ENCODE data around the gene GOLGA6D. TPM values are rescaled to one million over a fixed set of nuclear protein-coding genes. Genes with fewer than 3 reads are reported as not detected.
"Not testable (repeated sequence)": the region's sequence is repeated elsewhere in the genome, so short reads cannot be mapped to it uniquely, and the experiment has no call there.

The GOLGA6D gene
- total and polyA plus RNA-seq, 2 donors (not counting 3 experiments of a cell fraction or from before 2014, with no cell fraction given): not detected

- Histone ChIP-seq H3K4me1 (ENCODE audit: control insufficient read depth, extremely low read depth, insufficient read depth, low read length) (no peaks in the 10 kb centered on the region), H3K9me1 (replicated peaks; ENCODE audit: control insufficient read depth, extremely low read depth, insufficient read depth, low read length) (no peaks in the 10 kb centered on the region), H2AFZ (ENCODE audit: low read depth, low read length) (no peak overlapping the region), H3K36me3 (ENCODE audit: control insufficient read depth in 2 of 2, extremely low read depth in 1 of 2, insufficient read depth in 2 of 2, low read length in 2 of 2) (no peaks in the 10 kb centered on the region), H3K9ac (replicated peaks; ENCODE audit: extremely low read depth, insufficient read depth, low read length) (no peak overlapping the region), H3K79me2 (ENCODE audit: control insufficient read depth, insufficient read depth, low read length) (no peaks in the 10 kb centered on the region), H3K4me2 (ENCODE audit: insufficient read depth, low read length) (no peak overlapping the region), H4K20me1 (replicated peaks; ENCODE audit: control insufficient read depth, extremely low read depth, insufficient read depth, low read length) (no peaks in the 10 kb centered on the region), H3K9me3 (replicated peaks; ENCODE audit: control insufficient read depth, insufficient read depth, low read length) (no peaks in the 10 kb centered on the region), H3K27me3 (ENCODE audit: control insufficient read depth in 2 of 2, insufficient read depth in 2 of 2, low read length in 2 of 2) (no peaks in the 10 kb centered on the region), H3K4me3 (replicated peaks in 1 of 3; ENCODE audit: insufficient read depth in 1 of 3, low read depth in 1 of 3, low read length in 3 of 3) (no peak overlapping the region), H3K27ac (ENCODE audit: insufficient read depth, low read depth, low read length) (no peak overlapping the region)
- DNase-seq (ENCODE audit: low read depth, low spot score) (no peak), FAIRE-seq (no peak)
- ChIA-PET CTCF (interaction anchor here (0.6 kb wide), 1 partner anchor 471 kb away, joined by 3 read pairs; no protein-coding TSS in a partner anchor), POLR2A (interaction anchor here (0.6 to 0.7 kb wide), 2 partner anchors 42 to 99 kb away, joined by 4 to 6 read pairs; no protein-coding TSS in a partner anchor)
- intact Hi-C loops (cut with micrococcal nuclease) (no loop called here), dilution Hi-C loops (cut with MboI; ENCODE audit: extremely low pct_ligation_motif_present, low sequenced_read_pairs) (no loop called here)
- BruUV-seq (replicated peaks): no TSS peak
- TF ChIP-seq JUN (IDR thresholded peaks at IDR 0.05; ENCODE audit: borderline replicate concordance, insufficient read depth, insufficient read length, low read depth) (no peak), EZH2 (IDR thresholded peaks at IDR 0.05; ENCODE audit: borderline replicate concordance, low read depth, low read length, severe bottlenecking) (no peak), MYC (IDR thresholded peaks at IDR 0.05; ENCODE audit: low read depth, low read length) (no peak), GATA2 (IDR thresholded peaks at IDR 0.05; ENCODE audit: insufficient read depth, insufficient read length, low read depth, low read length) (no peak), POLR2AphosphoS5 (IDR thresholded peaks at IDR 0.05; ENCODE audit: insufficient read depth, low read depth, low read length) (no peak), FOS (IDR thresholded peaks at IDR 0.05; ENCODE audit: borderline replicate concordance, insufficient read depth, low read length) (no peak), MAX (IDR thresholded peaks at IDR 0.05; ENCODE audit: insufficient read depth, insufficient read length) (no peak), CTCF (IDR thresholded peaks at IDR 0.05; ENCODE audit: extremely low read depth in 1 of 2, insufficient read depth in 1 of 2, low read depth in 1 of 2, low read length in 2 of 2) (no peak), POLR2A (IDR thresholded peaks at IDR 0.05; ENCODE audit: low read depth, low read length) (no peak)
These were observed 46.9 kb downstream of the GOLGA6D start for GRCh38 chr15:75329571-75329970.

- H3K4me1 ChIP-seq (ENCODE audit: control insufficient read depth, extremely low read depth, insufficient read depth, low read length): peaks cover 10% of the 10 kb centered on the region
- DNase-seq (ENCODE audit: low read depth, low spot score); H3K9me3 ChIP-seq (replicated peaks; ENCODE audit: control insufficient read depth, insufficient read depth, low read length); H3K4me3 ChIP-seq (replicated peaks in 1 of 3; ENCODE audit: insufficient read depth in 1 of 3, low read depth in 1 of 3, low read length in 3 of 3); H2AFZ ChIP-seq (ENCODE audit: low read depth, low read length); H3K4me2 ChIP-seq (ENCODE audit: insufficient read depth, low read length); H3K36me3 ChIP-seq (ENCODE audit: control insufficient read depth in 2 of 2, extremely low read depth in 1 of 2, insufficient read depth in 2 of 2, low read length in 2 of 2); POLR2A ChIA-PET; FAIRE-seq; H4K20me1 ChIP-seq (replicated peaks; ENCODE audit: control insufficient read depth, extremely low read depth, insufficient read depth, low read length); dilution Hi-C loops (cut with MboI; ENCODE audit: extremely low pct_ligation_motif_present, low sequenced_read_pairs); H3K9ac ChIP-seq (replicated peaks; ENCODE audit: extremely low read depth, insufficient read depth, low read length); CTCF ChIA-PET; BruUV-seq (replicated peaks); intact Hi-C loops (cut with micrococcal nuclease); H3K79me2 ChIP-seq (ENCODE audit: control insufficient read depth, insufficient read depth, low read length); H3K27ac ChIP-seq (ENCODE audit: insufficient read depth, low read depth, low read length); H3K27me3 ChIP-seq (ENCODE audit: control insufficient read depth in 2 of 2, insufficient read depth in 2 of 2, low read length in 2 of 2); H3K9me1 ChIP-seq (replicated peaks; ENCODE audit: control insufficient read depth, extremely low read depth, insufficient read depth, low read length): not testable (repeated sequence)
These were observed 49.5 kb downstream of the GOLGA6D start for GRCh38 chr15:75332093-75332492.

All from endothelial cell of umbilical vein (primary cell).